Liver (tissue), 9 donors: ENCODE data around the gene CTSW. TPM values are rescaled to one million over a fixed set of nuclear protein-coding genes. Genes with fewer than 3 reads are reported as not detected.

Experiments used
- DNase-seq: peaks from one replicate; pipeline ENCODE4 v3.0.0-alpha.2; 2017; ENCODE audit warnings: low spot score
- H3K27ac ChIP-seq, 2 donors: one replicate each; pipeline ENCODE4 v1.7.0; 2013; ENCODE audit warnings: inconsistent platforms in 2 of 2, low read length in 2 of 2, control low read depth in 1 of 2, low read depth in 1 of 2, mild to moderate bottlenecking in 1 of 2
- H3K27me3 ChIP-seq, 4 donors: one replicate each; pipeline versions ENCODE4 v1.6.1 to v1.7.0; 2013; ENCODE audit warnings: low read length in 3 of 4, inconsistent platforms in 1 of 4, mild to moderate bottlenecking in 1 of 4, moderate library complexity in 1 of 4; ENCODE audit not compliant: control insufficient read depth in 4 of 4, insufficient read depth in 4 of 4
- H3K36me3 ChIP-seq, 4 donors: one replicate each; pipeline versions ENCODE4 v1.6.1 to v1.7.0; 2013; ENCODE audit warnings: low read length in 3 of 4, mild to moderate bottlenecking in 3 of 4, low read depth in 1 of 4, moderate library complexity in 1 of 4; ENCODE audit not compliant: control insufficient read depth in 4 of 4, insufficient read depth in 3 of 4
- H3K4me1 ChIP-seq, 4 donors: one replicate each; pipeline versions ENCODE4 v1.6.1 to v1.7.0; 2013; ENCODE audit warnings: low read length in 3 of 4, mild to moderate bottlenecking in 3 of 4, moderate library complexity in 1 of 4; ENCODE audit not compliant: control insufficient read depth in 4 of 4, insufficient read depth in 4 of 4
- H3K4me3 ChIP-seq, 3 donors: one replicate each; pipeline versions ENCODE4 v1.6.1 to v1.7.0; 2013; ENCODE audit warnings: low read length in 3 of 3, control low read depth in 1 of 3, low read depth in 1 of 3, mild to moderate bottlenecking in 1 of 3
- H3K9ac ChIP-seq, 2 donors: one replicate each; pipeline ENCODE4 v1.7.0; 2013; ENCODE audit warnings: low read length in 2 of 2, mild to moderate bottlenecking in 2 of 2, moderate library complexity in 2 of 2, control low read depth in 1 of 2, low read depth in 1 of 2
- H3K9me3 ChIP-seq, 4 donors: one replicate each; pipeline versions ENCODE4 v1.6.1 to v1.7.0; 2013; ENCODE audit warnings: low read length in 3 of 4; ENCODE audit not compliant: control insufficient read depth in 4 of 4
- EGR1 ChIP-seq, 2 donors: IDR thresholded peaks; 2 replicates each; pipeline ENCODE4 v1.6.1; 2016 to 2018; ENCODE audit warnings: antibody characterized with exemption in 2 of 2, low read depth in 2 of 2
- FOXA1 ChIP-seq: IDR thresholded peaks from 2 replicates; pipeline ENCODE4 v1.6.1; 2016; ENCODE audit warnings: antibody characterized with exemption
- FOXA2 ChIP-seq: IDR thresholded peaks from 2 replicates; pipeline ENCODE4 v1.6.1; 2016; ENCODE audit warnings: antibody characterized with exemption
- GABPA ChIP-seq, 2 donors: IDR thresholded peaks in 1 of 2; conservative IDR thresholded peaks in 1 of 2; 2 replicates each; pipeline ENCODE4 v1.6.1; 2016; ENCODE audit warnings: antibody characterized with exemption in 2 of 2, mild to moderate bottlenecking in 1 of 2, moderate library complexity in 1 of 2
- HNF4A ChIP-seq, 2 donors: conservative IDR thresholded peaks; 2 replicates each; pipeline ENCODE4 v1.6.1; 2016; ENCODE audit warnings: antibody characterized with exemption in 2 of 2, mild to moderate bottlenecking in 2 of 2
- HNF4G ChIP-seq: IDR thresholded peaks from 2 replicates; pipeline ENCODE4 v1.6.1; 2016; ENCODE audit warnings: antibody characterized with exemption
- JUND ChIP-seq, 2 donors: IDR thresholded peaks; 2 replicates each; pipeline ENCODE4 v1.6.1; 2016; ENCODE audit warnings: antibody characterized with exemption in 2 of 2
- NR2F2 ChIP-seq: IDR thresholded peaks from 2 replicates; pipeline ENCODE4 v1.6.1; 2016; ENCODE audit warnings: antibody characterized with exemption
- RAD21 ChIP-seq, 2 donors: IDR thresholded peaks; 2 replicates each; pipeline ENCODE4 v1.6.1; 2016; ENCODE audit warnings: antibody characterized with exemption in 2 of 2, mild to moderate bottlenecking in 2 of 2
- RXRA ChIP-seq, 2 donors: IDR thresholded peaks; 2 replicates each; pipeline ENCODE4 v1.6.1; 2017 to 2018; ENCODE audit warnings: antibody characterized with exemption in 2 of 2, mild to moderate bottlenecking in 1 of 2
- SP1 ChIP-seq: IDR thresholded peaks from 2 replicates; pipeline ENCODE4 v1.6.1; 2018; ENCODE audit warnings: antibody characterized with exemption, mild to moderate bottlenecking
- TAF1 ChIP-seq: conservative IDR thresholded peaks from 2 replicates; pipeline ENCODE4 v1.6.1; 2016; ENCODE audit warnings: antibody characterized with exemption, mild to moderate bottlenecking
- YY1 ChIP-seq: IDR thresholded peaks from 2 replicates; pipeline ENCODE4 v1.6.1; 2016; ENCODE audit warnings: antibody characterized with exemption, mild to moderate bottlenecking
- WGBS: extraction: QIAGEN DNeasy Blood & Tissue Kit; methylation state at CpG from one replicate; pipeline ENCODE4 v1.1.7; 2013; 5-methylcytosine and 5-hydroxymethylcytosine counted together
- polyA plus RNA-seq, 2 donors: library from polyadenylated mRNA; stranded (reverse) in 1 of 2; unstranded in 1 of 2; fragments of 200-250 nt in 1 of 2; fragments of >200 nt in 1 of 2; fragmentation: Nextera tagmentation in 1 of 2; extraction: Ambion mirVana in 1 of 2; gene quantifications; one replicate each; pipeline versions ENCODE4 v1.2.1 to v1.2.3, GENCODE V29; 2013 to 2015
- total RNA-seq, 2 donors: library from RNA; depleted of rRNA; stranded (reverse); fragments of >200 nt; gene quantifications; one replicate each; pipeline ENCODE4 v1.2.3, GENCODE V29; 2014
- TF ChIP-seq, protein P1 (sequence below): IDR thresholded peaks from 2 replicates; pipeline ENCODE4 v1.6.1; 2016; ENCODE audit warnings: antibody characterized with exemption
- TF ChIP-seq, protein P2 (sequence below): IDR thresholded peaks from 2 replicates; pipeline ENCODE4 v1.6.1; 2016; ENCODE audit warnings: antibody characterized with exemption
- TF ChIP-seq, protein P3 (sequence below): IDR thresholded peaks from 2 replicates; pipeline ENCODE4 v1.6.1; 2016; ENCODE audit warnings: antibody characterized with exemption
- TF ChIP-seq, protein P4 (sequence below): IDR thresholded peaks from 2 replicates; pipeline ENCODE4 v1.6.1; 2016; ENCODE audit warnings: antibody characterized with exemption, mild to moderate bottlenecking
- donor health status: healthy.
- donor health status: healthy.
- donor health status: healthy.
- donor health status: healthy.
- donor health status: healthy.

CTSW gene
- total and polyA plus RNA-seq, 4 donors = 1.3 to 2.9 (median 2.1) TPM

DNA sequence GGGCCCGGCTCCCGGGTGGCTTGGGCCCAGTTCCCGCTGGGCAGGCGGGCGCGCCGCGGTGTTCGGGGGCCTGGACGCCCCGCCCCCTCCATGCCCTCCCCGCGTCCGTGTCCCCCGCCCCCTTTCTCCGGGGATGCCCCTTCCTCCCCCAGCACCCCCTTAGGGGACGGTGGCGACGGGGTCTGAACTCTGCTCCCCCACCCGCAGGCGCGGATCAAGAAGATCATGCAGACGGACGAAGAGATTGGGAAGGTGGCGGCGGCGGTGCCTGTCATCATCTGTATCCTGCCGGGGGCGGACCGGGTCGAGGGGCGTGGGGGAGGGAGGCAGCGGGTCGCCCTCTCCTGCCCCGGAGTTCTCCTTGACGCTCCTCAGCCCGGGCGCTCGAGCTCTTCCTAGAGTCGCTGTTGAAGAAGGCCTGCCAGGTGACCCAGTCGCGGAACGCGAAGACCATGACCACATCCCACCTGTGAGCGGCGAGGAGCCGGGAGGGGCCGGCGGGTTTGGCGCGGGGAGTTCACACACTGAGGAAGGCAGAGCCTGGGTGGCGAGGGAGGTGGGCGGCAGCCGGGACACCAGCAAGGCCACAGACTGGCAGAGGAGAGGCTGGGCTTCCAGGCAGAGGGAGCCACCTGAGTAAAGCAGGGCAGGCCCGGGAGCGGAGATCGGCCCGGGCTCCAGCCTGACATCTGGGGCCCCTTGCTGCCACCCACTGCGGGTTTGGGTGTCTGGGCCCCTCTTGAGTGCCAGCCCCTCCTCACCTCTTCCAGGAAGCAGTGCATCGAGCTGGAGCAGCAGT lies 40.1 kb downstream of the CTSW start:
- H3K9ac ChIP-seq = peak overlapping the region in 1 of 2 donors; percentile 27
- peaks cover 7 to 31% (median 21%) of the 10 kb centered on the region in 4 donors for H3K4me1 ChIP-seq
- H3K27me3 ChIP-seq = no peaks in the 10 kb centered on the region
- WGBS = 2% methylated on average over 60 of the region's 60 CpGs
- TF ChIP-seq RXRA (IDR thresholded peaks at IDR 0.05) (no peak), SP1 (no peak), JUND (IDR thresholded peaks at IDR 0.05) (no peak), EGR1 (IDR thresholded peaks at IDR 0.05; ENCODE audit: low read depth in 2 of 2) (no peak), YY1 (no peak), FOXA2 (no peak), FOXA1 (no peak), HNF4G (no peak), RAD21 (IDR thresholded peaks at IDR 0.05) (no peak)
- TF ChIP-seq, protein P1, sequence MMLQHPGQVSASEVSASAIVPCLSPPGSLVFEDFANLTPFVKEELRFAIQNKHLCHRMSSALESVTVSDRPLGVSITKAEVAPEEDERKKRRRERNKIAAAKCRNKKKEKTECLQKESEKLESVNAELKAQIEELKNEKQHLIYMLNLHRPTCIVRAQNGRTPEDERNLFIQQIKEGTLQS = no peak
- TF ChIP-seq, protein P2, sequence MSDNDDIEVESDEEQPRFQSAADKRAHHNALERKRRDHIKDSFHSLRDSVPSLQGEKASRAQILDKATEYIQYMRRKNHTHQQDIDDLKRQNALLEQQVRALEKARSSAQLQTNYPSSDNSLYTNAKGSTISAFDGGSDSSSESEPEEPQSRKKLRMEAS = no peak
- TF ChIP-seq, protein P3, sequence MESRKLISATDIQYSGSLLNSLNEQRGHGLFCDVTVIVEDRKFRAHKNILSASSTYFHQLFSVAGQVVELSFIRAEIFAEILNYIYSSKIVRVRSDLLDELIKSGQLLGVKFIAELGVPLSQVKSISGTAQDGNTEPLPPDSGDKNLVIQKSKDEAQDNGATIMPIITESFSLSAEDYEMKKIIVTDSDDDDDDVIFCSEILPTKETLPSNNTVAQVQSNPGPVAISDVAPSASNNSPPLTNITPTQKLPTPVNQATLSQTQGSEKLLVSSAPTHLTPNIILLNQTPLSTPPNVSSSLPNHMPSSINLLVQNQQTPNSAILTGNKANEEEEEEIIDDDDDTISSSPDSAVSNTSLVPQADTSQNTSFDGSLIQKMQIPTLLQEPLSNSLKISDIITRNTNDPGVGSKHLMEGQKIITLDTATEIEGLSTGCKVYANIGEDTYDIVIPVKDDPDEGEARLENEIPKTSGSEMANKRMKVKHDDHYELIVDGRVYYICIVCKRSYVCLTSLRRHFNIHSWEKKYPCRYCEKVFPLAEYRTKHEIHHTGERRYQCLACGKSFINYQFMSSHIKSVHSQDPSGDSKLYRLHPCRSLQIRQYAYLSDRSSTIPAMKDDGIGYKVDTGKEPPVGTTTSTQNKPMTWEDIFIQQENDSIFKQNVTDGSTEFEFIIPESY = no peak
- TF ChIP-seq, protein P4, sequence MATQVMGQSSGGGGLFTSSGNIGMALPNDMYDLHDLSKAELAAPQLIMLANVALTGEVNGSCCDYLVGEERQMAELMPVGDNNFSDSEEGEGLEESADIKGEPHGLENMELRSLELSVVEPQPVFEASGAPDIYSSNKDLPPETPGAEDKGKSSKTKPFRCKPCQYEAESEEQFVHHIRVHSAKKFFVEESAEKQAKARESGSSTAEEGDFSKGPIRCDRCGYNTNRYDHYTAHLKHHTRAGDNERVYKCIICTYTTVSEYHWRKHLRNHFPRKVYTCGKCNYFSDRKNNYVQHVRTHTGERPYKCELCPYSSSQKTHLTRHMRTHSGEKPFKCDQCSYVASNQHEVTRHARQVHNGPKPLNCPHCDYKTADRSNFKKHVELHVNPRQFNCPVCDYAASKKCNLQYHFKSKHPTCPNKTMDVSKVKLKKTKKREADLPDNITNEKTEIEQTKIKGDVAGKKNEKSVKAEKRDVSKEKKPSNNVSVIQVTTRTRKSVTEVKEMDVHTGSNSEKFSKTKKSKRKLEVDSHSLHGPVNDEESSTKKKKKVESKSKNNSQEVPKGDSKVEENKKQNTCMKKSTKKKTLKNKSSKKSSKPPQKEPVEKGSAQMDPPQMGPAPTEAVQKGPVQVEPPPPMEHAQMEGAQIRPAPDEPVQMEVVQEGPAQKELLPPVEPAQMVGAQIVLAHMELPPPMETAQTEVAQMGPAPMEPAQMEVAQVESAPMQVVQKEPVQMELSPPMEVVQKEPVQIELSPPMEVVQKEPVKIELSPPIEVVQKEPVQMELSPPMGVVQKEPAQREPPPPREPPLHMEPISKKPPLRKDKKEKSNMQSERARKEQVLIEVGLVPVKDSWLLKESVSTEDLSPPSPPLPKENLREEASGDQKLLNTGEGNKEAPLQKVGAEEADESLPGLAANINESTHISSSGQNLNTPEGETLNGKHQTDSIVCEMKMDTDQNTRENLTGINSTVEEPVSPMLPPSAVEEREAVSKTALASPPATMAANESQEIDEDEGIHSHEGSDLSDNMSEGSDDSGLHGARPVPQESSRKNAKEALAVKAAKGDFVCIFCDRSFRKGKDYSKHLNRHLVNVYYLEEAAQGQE = no peak
- no peak for DNase-seq
- H3K36me3 ChIP-seq = peaks cover 0 to 9% (median 4%) of the 10 kb centered on the region in 4 donors
- H3K9me3 ChIP-seq = no peaks in the 10 kb centered on the region
- peak overlapping the region; percentile 32 to 67 for H3K27ac ChIP-seq
- H3K4me3 ChIP-seq = peak overlapping the region; percentile 56 to 86 (median 76)

DNA sequence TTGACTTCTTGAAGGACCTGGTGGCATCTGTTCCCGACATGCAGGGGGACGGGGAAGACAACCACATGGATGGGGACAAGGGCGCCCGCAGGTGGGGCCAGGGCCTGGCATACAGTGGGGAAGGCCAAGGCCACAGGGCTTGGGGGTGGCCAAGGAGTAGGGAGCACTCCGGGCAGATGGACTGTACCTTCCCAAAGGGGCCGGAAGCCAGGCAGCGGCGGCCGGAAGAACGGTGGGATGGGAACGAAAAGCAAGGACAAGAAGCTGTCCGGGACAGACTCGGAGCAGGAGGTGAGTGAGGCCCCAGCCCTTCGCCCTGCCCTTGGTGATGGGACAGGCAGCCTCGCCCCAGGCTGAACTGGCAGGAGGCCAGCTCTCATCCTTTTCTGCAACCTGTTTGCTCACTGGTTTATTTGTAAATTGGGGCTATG lies 40.8 kb downstream of the CTSW start:
- 78% methylated on average over 15 of the region's 15 CpGs for WGBS
- H3K4me3 ChIP-seq = peak overlapping the region in 2 of 3 donors; percentile 76 to 86
- peaks cover 0 to 9% (median 4%) of the 10 kb centered on the region in 4 donors for H3K36me3 ChIP-seq
- peak; percentile 59 for DNase-seq
- H3K27me3 ChIP-seq = no peaks in the 10 kb centered on the region
- H3K4me1 ChIP-seq = peaks cover 7 to 31% (median 21%) of the 10 kb centered on the region in 4 donors
- no peak overlapping the region for H3K27ac ChIP-seq
- H3K9ac ChIP-seq = peak overlapping the region in 1 of 2 donors; percentile 27
- no peaks in the 10 kb centered on the region for H3K9me3 ChIP-seq
- TF ChIP-seq JUND (IDR thresholded peaks at IDR 0.05) = no peak
- TF ChIP-seq RXRA (IDR thresholded peaks at IDR 0.05) = no peak
- TF ChIP-seq FOXA1 = no peak
- no peak for TF ChIP-seq RAD21 (IDR thresholded peaks at IDR 0.05)
- no peak for TF ChIP-seq HNF4A (conservative IDR thresholded peaks at IDR 0.05)
- TF ChIP-seq, protein P4 = no peak
- no peak for TF ChIP-seq GABPA (IDR thresholded peaks at IDR 0.05 in 1 of 2, conservative IDR thresholded peaks at IDR 0.05 in 1 of 2)
- no peak for TF ChIP-seq FOXA2
- TF ChIP-seq TAF1 = no peak
- TF ChIP-seq, protein P1 = no peak
- no peak for TF ChIP-seq SP1
- TF ChIP-seq, protein P3 = no peak
- TF ChIP-seq NR2F2 = no peak
- TF ChIP-seq, protein P2 = no peak
- no peak for TF ChIP-seq EGR1 (IDR thresholded peaks at IDR 0.05; ENCODE audit: low read depth in 2 of 2)
- no peak for TF ChIP-seq YY1
